K562 (cell line): Measurements from ENCODE around the gene BSDC1. TPM values are rescaled to one million over a fixed set of nuclear protein-coding genes. Genes with fewer than 3 reads are reported as not detected.

Experiments
- ATAC-seq: fragments of 200-7000 bp; cut with Tn5 transposase; 3 replicates; pipeline ENCODE4 v1.9.1; 2020; ENCODE audit warnings: moderate library complexity
- BruUV-seq: library from RNA; stranded (reverse); fragments of 400-500 nt; replicated peaks from 2 replicates; lab custom pipeline; 2021; lab: Mats Ljungman, UMichigan
- CTCF ChIA-PET: fragments of 300-600 bp; formaldehyde crosslinking; extraction: SDS; loops from one replicate; lab custom pipeline; 2021; ENCODE audit warnings: low intra/inter-chr PET ratio; lab: Yijun Ruan, JAX
- POLR2A ChIA-PET: fragments of 300-600, 350-650 bp; sonication (Branson Sonifier 250); formaldehyde crosslinking; extraction: SDS; loops from one replicate; lab custom pipeline; 2021; ENCODE audit warnings: antibody characterized with exemption, inconsistent platforms; lab: Yijun Ruan, JAX
- DNase-seq, 4 experiments: peaks; one replicate each; pipeline versions ENCODE4 v3.0.0 to v3.0.0-alpha.2; 2011 to 2018; ENCODE audit warnings: low spot score in 3 of 4, mixed read lengths in 3 of 4; ENCODE audit errors: extremely low read depth in 1 of 4
- FAIRE-seq: peaks from 2 replicates; lab custom pipeline; 2011; peaks lifted over from hg19 to GRCh38; lab: Jason Lieb, UNC
- H2AFZ ChIP-seq: 2 replicates; pipeline ENCODE4 v1.6.0; 2011; ENCODE audit warnings: low read depth, low read length, control low read depth, inconsistent platforms
- H3K27ac ChIP-seq: fragments of 200-600 bp; 3 replicates; pipeline ENCODE4 v1.8.0; 2011; ENCODE audit warnings: low read depth, mild to moderate bottlenecking, control low read depth, inconsistent platforms, low read length, moderate library complexity, mixed read lengths; ENCODE audit errors: extremely low read depth
- H3K27me3 ChIP-seq, 2 experiments: fragments of 300-600 bp in 1 of 2; 2 replicates in 1 of 2; 3 replicates in 1 of 2; pipeline versions ENCODE4 v1.6.0 to v1.8.0; 2011; ENCODE audit warnings: inconsistent platforms in 2 of 2, low read length in 2 of 2, mild to moderate bottlenecking in 1 of 2, mixed read lengths in 1 of 2, moderate library complexity in 1 of 2; ENCODE audit not compliant: control insufficient read depth in 2 of 2, insufficient read depth in 2 of 2
- H3K36me3 ChIP-seq: fragments of 300-600 bp; 3 replicates; pipeline ENCODE4 v1.8.0; 2011; ENCODE audit warnings: mild to moderate bottlenecking, low read length, inconsistent platforms; ENCODE audit not compliant: control insufficient read depth, insufficient read depth
- H3K4me1 ChIP-seq, 2 experiments: fragments of 200-600 bp in 1 of 2; replicated peaks in 1 of 2; 2 replicates in 1 of 2; 3 replicates in 1 of 2; pipeline versions ENCODE4 v1.5.1 to v1.8.0; 2011; ENCODE audit warnings: inconsistent platforms in 2 of 2, low read length in 2 of 2, mild to moderate bottlenecking in 1 of 2, mixed read lengths in 1 of 2, moderate library complexity in 1 of 2; ENCODE audit not compliant: control insufficient read depth in 2 of 2, insufficient read depth in 2 of 2
- H3K4me2 ChIP-seq: 2 replicates; pipeline ENCODE4 v1.6.1; 2011; ENCODE audit warnings: low read length, control low read depth, inconsistent platforms, mixed read lengths; ENCODE audit not compliant: insufficient read depth
- H3K4me3 ChIP-seq: fragments of 200-600 bp; sonication (generic), shearing (Covaris generic); 2 replicates; pipeline ENCODE4 v1.5.1; 2016; ENCODE audit warnings: control low read depth, inconsistent platforms
- H3K79me2 ChIP-seq: fragments of 200-600 bp; 3 replicates; pipeline ENCODE4 v1.8.0; 2011; ENCODE audit warnings: low read length, inconsistent platforms; ENCODE audit not compliant: control insufficient read depth, insufficient read depth
- H3K9ac ChIP-seq, 2 experiments: 2 replicates each; pipeline versions ENCODE4 v1.6.0 to v1.6.1; 2011; ENCODE audit warnings: low read depth in 2 of 2, low read length in 2 of 2, control low read depth in 1 of 2, inconsistent platforms in 1 of 2, mild to moderate bottlenecking in 1 of 2, mixed read lengths in 1 of 2; ENCODE audit not compliant: insufficient read depth in 1 of 2
- H3K9me1 ChIP-seq: one replicate; pipeline ENCODE4 v1.6.0; 2011; ENCODE audit warnings: inconsistent platforms, mild to moderate bottlenecking, low read length, moderate library complexity; ENCODE audit not compliant: control insufficient read depth, insufficient read depth
- H3K9me3 ChIP-seq: replicated peaks from 2 replicates; pipeline ENCODE4 v1.5.1; 2011; ENCODE audit warnings: low read depth, low read length, inconsistent platforms; ENCODE audit not compliant: control insufficient read depth, insufficient read depth
- H4K20me1 ChIP-seq: replicated peaks from 2 replicates; pipeline ENCODE4 v1.6.1; 2011; ENCODE audit warnings: low read length, inconsistent platforms, mixed read lengths; ENCODE audit not compliant: control insufficient read depth, insufficient read depth
- ETV1 ChIP-seq: fragments of 450-650 bp; conservative IDR thresholded peaks from 2 replicates; pipeline ENCODE4 v1.6.1; 2016; ENCODE audit warnings: missing genetic modification characterization, control low read depth, low read depth, missing compliant biosample characterization
- GABPB2 ChIP-seq: fragments of 250-450 bp; sonication (Bioruptor Pico); conservative IDR thresholded peaks from 2 replicates; pipeline ENCODE4 v1.5.1; 2021; ENCODE audit warnings: mild to moderate bottlenecking
- HNRNPH1 ChIP-seq: fragments of 200-400 bp; formaldehyde crosslinking; optimal IDR thresholded peaks from 2 replicates; pipeline ENCODE3; 2017; ENCODE audit warnings: low read depth, mild to moderate bottlenecking, low read length, moderate library complexity
- HNRNPLL ChIP-seq: fragments of 200-400 bp; formaldehyde crosslinking; IDR thresholded peaks from 2 replicates; pipeline ENCODE4 v1.6.1; 2017; ENCODE audit warnings: low read length, low read depth, mild to moderate bottlenecking; ENCODE audit not compliant: poor library complexity, severe bottlenecking
- POLR2A ChIP-seq: fragments of 450-650 bp; conservative IDR thresholded peaks from 2 replicates; pipeline ENCODE4 v1.6.1; 2016
- RBM15 ChIP-seq: fragments of 200-400 bp; formaldehyde crosslinking; IDR thresholded peaks from 2 replicates; pipeline ENCODE4 v1.6.1; 2018; ENCODE audit warnings: mild to moderate bottlenecking, low read length, moderate library complexity; ENCODE audit not compliant: insufficient read depth
- WGBS: fragments of 100-300 bp; shearing (Covaris generic); methylation state at CpG from one replicate; pipeline ENCODE4 v1.1.6; 2016; ENCODE audit warnings: low coverage, mixed read lengths; ENCODE audit not compliant: insufficient coverage; ENCODE audit errors: missing lambda C conversion rate; 5-methylcytosine and 5-hydroxymethylcytosine counted together
- in situ Hi-C: fragments of 300-500 bp; cut with MboI; formaldehyde crosslinking; loops from 4 replicates; pipeline ENCODE4 v1.15.0; 2018; ENCODE audit warnings: inconsistent platforms, mixed read lengths
- intact Hi-C: fragments of 100-400 bp; cut with micrococcal nuclease; formaldehyde crosslinking; loops from 2 replicates; pipeline ENCODE4 v1.14.2; 2022
- polyA plus RNA-seq, 8 experiments: library from polyadenylated mRNA; depleted of rRNA in 4 of 8; stranded (reverse) in 5 of 8; unstranded in 3 of 8; fragments of >200 nt; fragmentation: Nextera tagmentation in 2 of 8; fragmentation: Illumina TruSeq in 1 of 8; extraction: Ambion mirVana in 2 of 8; extraction: Trizol in 1 of 8; gene quantifications; 2 replicates each; pipeline versions ENCODE4 v1.2.1 to v1.2.3, GENCODE V29; 2011 to 2014; ENCODE audit warnings: inconsistent platforms in 1 of 8, missing spikeins in 1 of 8
- total RNA-seq, 7 experiments: library from RNA; depleted of rRNA in 6 of 7; stranded (reverse); fragments of >200 nt in 6 of 7; fragmentation: Illumina TruSeq in 2 of 7; extraction: Trizol in 2 of 7; gene quantifications; 2 replicates each; pipeline versions ENCODE4 v1.2.1 to v1.2.3, GENCODE V29; 2011 to 2021; ENCODE audit warnings: low replicate concordance in 1 of 7
- TF ChIP-seq, protein P1 (sequence below): fragments of 200-600 bp; sonication (generic); IDR thresholded peaks from one replicate; pipeline ENCODE4 v1.6.1; 2012; ENCODE audit warnings: mild to moderate bottlenecking, low read depth, low read length, inconsistent platforms

BSDC1 gene
- total and polyA plus RNA-seq, 9 of the 15 experiments (the other 6 are each of a cell fraction or from before 2014, with no cell fraction given), result 10.2 to 96.8 (median 73.1) TPM

DNA sequence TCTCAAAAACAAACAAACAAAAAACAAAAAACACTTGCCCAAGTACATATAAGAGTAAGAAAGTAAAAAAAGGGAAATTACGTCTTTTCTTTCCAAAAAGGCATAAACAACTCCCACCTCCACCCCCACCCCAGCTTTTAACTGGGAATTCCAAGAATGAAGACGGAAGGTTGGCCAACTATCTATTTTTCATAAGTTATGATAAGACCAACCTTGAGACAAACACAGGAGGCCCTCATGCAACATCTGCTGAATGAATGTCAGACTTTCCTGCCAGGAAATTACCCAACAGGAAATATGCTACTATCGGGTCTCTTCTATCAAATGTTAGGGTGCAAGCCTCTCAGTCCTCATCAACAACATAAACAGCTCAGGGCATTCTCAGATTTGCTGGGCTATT lies 1.9 kb downstream of the BSDC1 start:
- Histone ChIP-seq H3K4me3 (peak overlapping the region; percentile 68), H3K4me2 (peak overlapping the region; percentile 93), H3K4me1 (peaks cover 50 to 57% of the 10 kb centered on the region in 2 experiments), H3K79me2 (peaks cover 75% of the 10 kb centered on the region), H2AFZ (no peak overlapping the region), H3K27ac (peak overlapping the region; percentile 95), H3K9ac (peak overlapping the region; percentile 45 to 94; a peak in 3 of 4 replicates), H3K36me3 (peaks cover 52% of the 10 kb centered on the region), H3K9me1 (peaks cover 11% of the 10 kb centered on the region), H3K27me3 (no peaks in the 10 kb centered on the region), H4K20me1 (peaks cover 8% of the 10 kb centered on the region; the same call in 1 of the 2 replicates), H3K9me3 (no peaks in the 10 kb centered on the region; the same call in 1 of the 2 replicates)
- intact Hi-C loops, result loop anchor here (2.0 to 5.0 kb wide), 3 partner anchors 42 to 425 kb away; partner anchors contain the start of genes MARCKSL1, S100PBP and YARS1
- no peak for ATAC-seq
- WGBS, result 5% methylated on average over 3 of the region's 3 CpGs
- peak in 1 of 4 experiments; percentile 56 for DNase-seq
- CTCF ChIA-PET, result no interaction called here
- no peak for FAIRE-seq
- in situ Hi-C loops, result no loop called here
- POLR2A ChIA-PET, result interaction anchor here (0.5 to 7.0 kb wide), 14 partner anchors 9 to 402 kb away, joined by 3 to 47 read pairs (median 4); partner anchors contain the start of genes HDAC1 and MARCKSL1
- BruUV-seq, result no TSS peak
- TF ChIP-seq ETV1 (tag), result peak; percentile 52
- no peak for TF ChIP-seq HNRNPLL
- TF ChIP-seq RBM15, result no peak
- TF ChIP-seq POLR2A, result 0 out of 2 replicates have a peak, but pooled peaks have one; percentile 2
- TF ChIP-seq, protein P1, sequence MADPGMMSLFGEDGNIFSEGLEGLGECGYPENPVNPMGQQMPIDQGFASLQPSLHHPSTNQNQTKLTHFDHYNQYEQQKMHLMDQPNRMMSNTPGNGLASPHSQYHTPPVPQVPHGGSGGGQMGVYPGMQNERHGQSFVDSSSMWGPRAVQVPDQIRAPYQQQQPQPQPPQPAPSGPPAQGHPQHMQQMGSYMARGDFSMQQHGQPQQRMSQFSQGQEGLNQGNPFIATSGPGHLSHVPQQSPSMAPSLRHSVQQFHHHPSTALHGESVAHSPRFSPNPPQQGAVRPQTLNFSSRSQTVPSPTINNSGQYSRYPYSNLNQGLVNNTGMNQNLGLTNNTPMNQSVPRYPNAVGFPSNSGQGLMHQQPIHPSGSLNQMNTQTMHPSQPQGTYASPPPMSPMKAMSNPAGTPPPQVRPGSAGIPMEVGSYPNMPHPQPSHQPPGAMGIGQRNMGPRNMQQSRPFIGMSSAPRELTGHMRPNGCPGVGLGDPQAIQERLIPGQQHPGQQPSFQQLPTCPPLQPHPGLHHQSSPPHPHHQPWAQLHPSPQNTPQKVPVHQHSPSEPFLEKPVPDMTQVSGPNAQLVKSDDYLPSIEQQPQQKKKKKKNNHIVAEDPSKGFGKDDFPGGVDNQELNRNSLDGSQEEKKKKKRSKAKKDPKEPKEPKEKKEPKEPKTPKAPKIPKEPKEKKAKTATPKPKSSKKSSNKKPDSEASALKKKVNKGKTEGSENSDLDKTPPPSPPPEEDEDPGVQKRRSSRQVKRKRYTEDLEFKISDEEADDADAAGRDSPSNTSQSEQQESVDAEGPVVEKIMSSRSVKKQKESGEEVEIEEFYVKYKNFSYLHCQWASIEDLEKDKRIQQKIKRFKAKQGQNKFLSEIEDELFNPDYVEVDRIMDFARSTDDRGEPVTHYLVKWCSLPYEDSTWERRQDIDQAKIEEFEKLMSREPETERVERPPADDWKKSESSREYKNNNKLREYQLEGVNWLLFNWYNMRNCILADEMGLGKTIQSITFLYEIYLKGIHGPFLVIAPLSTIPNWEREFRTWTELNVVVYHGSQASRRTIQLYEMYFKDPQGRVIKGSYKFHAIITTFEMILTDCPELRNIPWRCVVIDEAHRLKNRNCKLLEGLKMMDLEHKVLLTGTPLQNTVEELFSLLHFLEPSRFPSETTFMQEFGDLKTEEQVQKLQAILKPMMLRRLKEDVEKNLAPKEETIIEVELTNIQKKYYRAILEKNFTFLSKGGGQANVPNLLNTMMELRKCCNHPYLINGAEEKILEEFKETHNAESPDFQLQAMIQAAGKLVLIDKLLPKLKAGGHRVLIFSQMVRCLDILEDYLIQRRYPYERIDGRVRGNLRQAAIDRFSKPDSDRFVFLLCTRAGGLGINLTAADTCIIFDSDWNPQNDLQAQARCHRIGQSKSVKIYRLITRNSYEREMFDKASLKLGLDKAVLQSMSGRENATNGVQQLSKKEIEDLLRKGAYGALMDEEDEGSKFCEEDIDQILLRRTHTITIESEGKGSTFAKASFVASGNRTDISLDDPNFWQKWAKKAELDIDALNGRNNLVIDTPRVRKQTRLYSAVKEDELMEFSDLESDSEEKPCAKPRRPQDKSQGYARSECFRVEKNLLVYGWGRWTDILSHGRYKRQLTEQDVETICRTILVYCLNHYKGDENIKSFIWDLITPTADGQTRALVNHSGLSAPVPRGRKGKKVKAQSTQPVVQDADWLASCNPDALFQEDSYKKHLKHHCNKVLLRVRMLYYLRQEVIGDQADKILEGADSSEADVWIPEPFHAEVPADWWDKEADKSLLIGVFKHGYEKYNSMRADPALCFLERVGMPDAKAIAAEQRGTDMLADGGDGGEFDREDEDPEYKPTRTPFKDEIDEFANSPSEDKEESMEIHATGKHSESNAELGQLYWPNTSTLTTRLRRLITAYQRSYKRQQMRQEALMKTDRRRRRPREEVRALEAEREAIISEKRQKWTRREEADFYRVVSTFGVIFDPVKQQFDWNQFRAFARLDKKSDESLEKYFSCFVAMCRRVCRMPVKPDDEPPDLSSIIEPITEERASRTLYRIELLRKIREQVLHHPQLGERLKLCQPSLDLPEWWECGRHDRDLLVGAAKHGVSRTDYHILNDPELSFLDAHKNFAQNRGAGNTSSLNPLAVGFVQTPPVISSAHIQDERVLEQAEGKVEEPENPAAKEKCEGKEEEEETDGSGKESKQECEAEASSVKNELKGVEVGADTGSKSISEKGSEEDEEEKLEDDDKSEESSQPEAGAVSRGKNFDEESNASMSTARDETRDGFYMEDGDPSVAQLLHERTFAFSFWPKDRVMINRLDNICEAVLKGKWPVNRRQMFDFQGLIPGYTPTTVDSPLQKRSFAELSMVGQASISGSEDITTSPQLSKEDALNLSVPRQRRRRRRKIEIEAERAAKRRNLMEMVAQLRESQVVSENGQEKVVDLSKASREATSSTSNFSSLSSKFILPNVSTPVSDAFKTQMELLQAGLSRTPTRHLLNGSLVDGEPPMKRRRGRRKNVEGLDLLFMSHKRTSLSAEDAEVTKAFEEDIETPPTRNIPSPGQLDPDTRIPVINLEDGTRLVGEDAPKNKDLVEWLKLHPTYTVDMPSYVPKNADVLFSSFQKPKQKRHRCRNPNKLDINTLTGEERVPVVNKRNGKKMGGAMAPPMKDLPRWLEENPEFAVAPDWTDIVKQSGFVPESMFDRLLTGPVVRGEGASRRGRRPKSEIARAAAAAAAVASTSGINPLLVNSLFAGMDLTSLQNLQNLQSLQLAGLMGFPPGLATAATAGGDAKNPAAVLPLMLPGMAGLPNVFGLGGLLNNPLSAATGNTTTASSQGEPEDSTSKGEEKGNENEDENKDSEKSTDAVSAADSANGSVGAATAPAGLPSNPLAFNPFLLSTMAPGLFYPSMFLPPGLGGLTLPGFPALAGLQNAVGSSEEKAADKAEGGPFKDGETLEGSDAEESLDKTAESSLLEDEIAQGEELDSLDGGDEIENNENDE, result no peak
- TF ChIP-seq GABPB2 (CRISPR knock-in tag), result no peak
- no peak for TF ChIP-seq HNRNPH1
